Dedifferentiated amniotic fluid mesenchymal stem cell (primary cell): Measurements from ENCODE around the gene CBLB.
"Not testable (repeated sequence)": the region's sequence is repeated elsewhere in the genome, so short reads cannot be mapped to it uniquely, and the experiment has no call there.

Source experiments
- DNase-seq: peaks from one replicate; pipeline ENCODE4 v3.0.0-alpha.2; 2016; ENCODE audit errors: extremely low spot score

CBLB gene

DNA sequence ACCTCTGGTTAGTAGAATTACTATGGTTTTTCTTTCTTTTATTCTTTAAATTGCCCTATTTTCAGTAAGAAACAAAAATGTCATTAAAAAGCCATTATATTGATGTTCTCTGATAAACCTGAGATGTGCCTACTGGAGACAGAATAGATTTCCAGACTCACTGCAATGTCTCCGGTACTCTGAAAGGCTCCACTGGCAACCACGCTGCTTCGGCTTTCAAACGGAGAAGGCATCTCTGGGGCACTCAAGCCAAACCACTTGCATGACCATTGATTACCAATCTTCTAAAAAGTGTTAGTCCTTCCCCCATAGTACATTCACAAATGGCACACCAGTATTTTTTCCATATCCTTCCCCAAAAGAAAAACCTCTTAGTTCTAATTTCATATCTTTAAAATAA is 82.6 kb downstream of the CBLB start:
- no peak for DNase-seq

- no peak for DNase-seq
Observed at GRCh38 chr3:105785803-105786202, 83.0 kb downstream of the CBLB start.

GRCh38 chr3:105783631-105784030 is 85.2 kb downstream of the CBLB start:
- DNase-seq: no peak

GRCh38 chr3:105781871-105782270 is 86.9 kb downstream of the CBLB start:
- DNase-seq: no peak

DNA sequence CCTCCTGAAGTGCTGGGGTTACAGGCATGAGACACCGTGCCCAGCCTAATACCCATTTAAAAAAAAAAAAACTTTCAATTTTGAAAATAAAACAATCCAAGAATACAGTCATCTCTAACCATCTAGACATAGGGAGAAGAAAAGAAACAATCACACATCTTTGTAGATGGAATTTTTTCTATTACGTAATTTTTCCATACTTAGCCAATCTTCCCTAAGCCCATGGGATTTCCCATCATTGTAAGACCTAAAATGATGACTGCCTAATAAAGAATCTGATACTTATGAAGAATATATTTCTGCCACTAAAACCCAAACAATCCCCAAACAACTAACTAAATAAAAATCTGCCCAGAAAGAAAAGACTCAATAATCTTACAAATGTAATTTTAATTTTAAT is 88.7 kb downstream of the CBLB start:
- DNase-seq: no peak

- no peak for DNase-seq
Observed at GRCh38 chr3:105775368-105775767, 93.4 kb downstream of the CBLB start.

DNA sequence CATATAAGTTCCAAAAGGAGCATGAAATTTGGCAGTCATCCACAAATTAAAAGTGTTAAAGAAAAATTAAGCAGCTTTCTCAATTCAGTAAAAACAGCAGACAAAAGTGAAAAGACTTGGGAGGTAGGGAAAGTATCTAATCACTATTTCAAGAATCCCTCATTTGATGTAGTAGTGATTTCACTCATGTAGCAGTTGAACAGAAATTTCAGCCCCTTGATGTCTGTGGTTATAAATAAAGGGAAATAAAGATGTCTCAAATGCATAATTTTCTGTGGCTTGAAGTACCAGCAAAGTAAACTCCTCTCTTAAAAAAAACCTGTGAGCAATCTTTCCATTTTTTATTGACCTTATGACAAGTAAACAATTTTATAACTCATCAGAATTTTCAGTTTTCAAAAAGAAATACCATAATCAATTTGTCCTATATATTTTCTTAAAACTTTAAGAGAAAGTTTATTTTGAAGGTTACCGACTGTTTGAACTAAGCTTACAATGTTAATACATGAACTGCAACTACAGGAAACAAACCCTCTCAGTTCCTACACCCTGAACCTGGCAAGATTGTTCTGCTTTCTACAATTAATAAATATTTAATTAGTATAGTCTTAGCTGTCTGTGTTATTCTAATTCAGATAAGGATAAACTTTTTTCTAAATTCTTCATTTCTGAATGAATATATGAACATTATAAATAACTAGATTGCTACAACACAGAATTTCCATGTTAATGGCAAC is 94.2 kb downstream of the CBLB start:
- no peak for DNase-seq

GRCh38 chr3:105773291-105773690 is 95.5 kb downstream of the CBLB start:
- no peak for DNase-seq

DNA sequence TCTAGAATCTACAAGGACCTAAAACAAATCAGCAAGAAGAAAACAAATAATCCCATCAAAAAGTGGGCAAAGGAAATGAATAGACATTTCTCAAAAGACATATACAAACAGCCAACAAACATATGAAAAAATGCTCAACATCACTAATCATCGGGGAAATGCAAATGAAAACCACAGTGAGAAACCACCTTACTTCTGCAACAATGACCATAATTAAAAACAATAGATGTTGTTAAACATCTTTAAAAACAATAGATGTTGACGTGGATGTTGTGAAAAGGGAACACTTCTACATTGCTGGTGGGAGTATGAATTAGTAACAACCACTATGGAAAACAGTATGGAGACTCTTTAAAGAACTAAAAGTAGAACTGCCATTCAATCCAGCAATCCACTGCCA is 96.2 kb downstream of the CBLB start:
- DNase-seq: no peak

DNA sequence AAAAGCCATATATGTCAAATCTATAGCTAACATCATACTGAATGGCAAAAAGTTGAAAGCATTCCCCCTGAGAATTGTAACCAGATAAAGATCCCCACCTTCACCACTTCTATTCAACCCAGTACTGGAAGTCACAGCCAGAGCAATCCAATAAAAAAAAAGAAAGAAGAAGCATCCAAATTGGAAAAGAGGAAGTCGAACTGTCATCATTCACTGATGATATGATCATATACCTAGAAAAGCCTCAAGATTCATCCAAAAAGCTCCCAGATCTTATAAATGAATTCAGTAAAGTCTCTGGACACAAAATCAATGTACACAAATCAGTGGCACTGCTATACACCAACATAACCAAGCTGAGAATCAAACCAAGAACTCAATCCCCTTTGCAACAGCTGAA is 97.4 kb downstream of the CBLB start:
- DNase-seq: no peak

DNA sequence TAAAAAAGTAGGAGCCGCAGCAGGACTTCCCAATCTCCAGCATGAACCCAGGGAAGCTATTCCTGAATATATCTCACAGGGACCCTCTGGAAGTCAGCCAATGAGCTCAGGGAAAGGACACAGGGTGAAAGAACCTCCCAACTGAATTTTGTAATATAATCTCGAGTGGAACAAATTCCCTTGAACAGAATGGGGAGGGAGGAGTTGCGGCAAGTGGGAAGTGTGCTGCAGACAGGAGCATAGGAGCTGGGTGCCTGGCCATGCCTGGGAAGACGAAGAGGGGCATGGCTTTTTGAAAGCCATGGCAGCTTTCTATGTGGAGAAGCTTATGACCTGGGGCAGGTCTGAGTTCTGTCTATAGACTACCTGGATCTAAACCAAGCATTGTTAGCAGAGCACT is 98.4 kb downstream of the CBLB start:
- DNase-seq: no peak

GRCh38 chr3:105767776-105768175 is 101.0 kb downstream of the CBLB start:
- DNase-seq: no peak

- DNase-seq: no peak
Observed at GRCh38 chr3:105767216-105767615, 101.6 kb downstream of the CBLB start.

DNA sequence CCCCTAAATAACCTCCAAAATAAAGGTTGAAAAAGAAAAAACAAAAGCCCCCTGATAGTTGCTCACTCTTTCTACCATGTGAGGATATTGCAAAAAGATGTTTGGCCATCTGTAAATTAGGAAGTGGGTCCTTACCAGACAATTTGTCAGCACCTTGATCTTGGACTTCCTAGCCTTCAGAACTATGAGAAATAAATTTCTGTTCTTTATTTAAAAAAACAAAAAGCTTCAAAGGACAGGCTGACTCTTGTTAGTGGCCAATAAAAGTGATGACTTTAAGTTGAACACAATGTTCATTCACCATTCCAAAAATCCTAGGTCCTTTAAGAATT is 103.5 kb downstream of the CBLB start:
- DNase-seq: no peak

- no peak for DNase-seq
Observed at GRCh38 chr3:105764378-105765307, 104.2 kb downstream of the CBLB start.

GRCh38 chr3:105763659-105764036 is 105.2 kb downstream of the CBLB start:
- DNase-seq: no peak

- no peak for DNase-seq
Observed at GRCh38 chr3:105762749-105763658, 105.8 kb downstream of the CBLB start.

- DNase-seq: not testable (repeated sequence)
Observed at GRCh38 chr3:105762214-105762613, 106.6 kb downstream of the CBLB start.

GRCh38 chr3:105759442-105760078 is 109.3 kb downstream of the CBLB start:
- no peak for DNase-seq

GRCh38 chr3:105758451-105758850 is 110.4 kb downstream of the CBLB start:
- DNase-seq: no peak

DNA sequence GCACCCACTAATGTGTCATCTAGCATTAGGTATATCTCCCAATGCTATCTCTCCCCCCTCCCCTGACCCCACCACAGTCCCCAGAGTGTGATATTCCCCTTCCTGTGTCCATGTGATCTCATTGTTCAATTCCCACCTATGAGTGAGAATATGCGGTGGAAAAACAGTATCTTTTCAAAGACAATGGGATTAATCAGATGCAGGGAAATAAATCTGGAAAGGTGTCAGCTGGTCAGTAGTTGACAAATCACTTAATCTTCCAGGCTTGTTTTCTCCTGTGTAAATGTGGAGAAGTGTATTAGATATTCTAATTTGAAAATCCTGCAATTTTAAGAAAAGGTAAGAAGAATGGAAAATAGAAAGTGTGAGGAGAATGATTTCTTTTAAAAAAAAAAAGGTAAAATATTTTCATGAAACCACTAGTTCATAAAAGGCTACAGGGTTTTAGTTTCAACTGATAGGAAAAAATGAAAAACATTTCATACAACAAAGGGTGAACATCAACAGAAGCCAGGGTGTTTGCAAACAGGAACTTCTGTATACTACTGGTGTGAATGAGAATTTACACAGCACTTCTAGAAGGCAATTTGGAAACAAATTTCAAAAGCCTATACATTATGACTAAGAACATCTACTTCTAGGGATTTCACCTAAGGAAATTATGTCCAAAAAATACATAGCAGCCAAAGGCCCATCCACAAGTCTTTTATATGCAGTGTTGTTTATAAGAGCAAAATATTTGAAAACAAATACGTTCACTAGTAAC is 113.5 kb downstream of the CBLB start:
- DNase-seq: no peak
